Measurements from ENCODE around the gene MGRN1. TPM values are rescaled to one million over a fixed set of nuclear protein-coding genes. Genes with fewer than 3 reads are reported as not detected.

The MGRN1 gene
- total RNA-seq, 2 donors from 2014 or later, result 56.0 to 64.5 TPM

- TF ChIP-seq CTCF (IDR thresholded peaks at IDR 0.05), result no peak
- no peak overlapping the region for H3K27ac ChIP-seq
- ATAC-seq (ENCODE audit: insufficient number of reproducible peaks, low FRiP score, low read depth), result no peak
- no peaks in the 10 kb centered on the region for H3K9me3 ChIP-seq
- H3K4me3 ChIP-seq, result no peak overlapping the region
- H3K4me1 ChIP-seq (ENCODE audit: control insufficient read depth in 1 of 2, low read depth in 2 of 2), result no peaks in the 10 kb centered on the region
- DNase-seq (ENCODE audit: low spot score), result no peak
- no peaks in the 10 kb centered on the region for H3K27me3 ChIP-seq (replicated peaks; ENCODE audit: insufficient read depth)
- H3K36me3 ChIP-seq, result no peaks in the 10 kb centered on the region
These were observed 40.7 kb upstream of the MGRN1 start for GRCh38 chr16:4583906-4584305.

GRCh38 chr16:4586291-4586690, 38.3 kb upstream of the MGRN1 start:
- no peak for ATAC-seq (ENCODE audit: insufficient number of reproducible peaks, low FRiP score, low read depth)
- H3K9me3 ChIP-seq, result no peaks in the 10 kb centered on the region

GRCh38 chr16:4588386-4588785, 36.2 kb upstream of the MGRN1 start:
- Histone ChIP-seq H3K27ac (no peak overlapping the region), H3K27me3 (replicated peaks; ENCODE audit: insufficient read depth) (no peaks in the 10 kb centered on the region), H3K36me3 (no peaks in the 10 kb centered on the region), H3K4me1 (ENCODE audit: control insufficient read depth in 1 of 2, low read depth in 2 of 2) (no peaks in the 10 kb centered on the region), H3K4me3 (no peak overlapping the region), H3K9me3 (no peaks in the 10 kb centered on the region)
- TF ChIP-seq CTCF (IDR thresholded peaks at IDR 0.05), result no peak
- ATAC-seq (ENCODE audit: insufficient number of reproducible peaks, low FRiP score, low read depth) (no peak), DNase-seq (ENCODE audit: low spot score) (no peak)

More at GRCh38 chr16:4586291-4586690, 38.3 kb upstream of the MGRN1 start:
- no peaks in the 10 kb centered on the region for H3K27me3 ChIP-seq (replicated peaks; ENCODE audit: insufficient read depth)
- DNase-seq (ENCODE audit: low spot score), result no peak
- H3K4me3 ChIP-seq, result no peak overlapping the region
- H3K4me1 ChIP-seq (ENCODE audit: control insufficient read depth in 1 of 2, low read depth in 2 of 2), result no peaks in the 10 kb centered on the region
- no peak for TF ChIP-seq CTCF (IDR thresholded peaks at IDR 0.05)
- H3K27ac ChIP-seq, result no peak overlapping the region
- no peaks in the 10 kb centered on the region for H3K36me3 ChIP-seq

GRCh38 chr16:4588961-4589360, 35.7 kb upstream of the MGRN1 start:
- no peak for TF ChIP-seq CTCF (IDR thresholded peaks at IDR 0.05)
- no peak for ATAC-seq (ENCODE audit: insufficient number of reproducible peaks, low FRiP score, low read depth)
- H3K9me3 ChIP-seq, result no peaks in the 10 kb centered on the region
- DNase-seq (ENCODE audit: low spot score), result no peak
- no peak overlapping the region for H3K27ac ChIP-seq
- no peaks in the 10 kb centered on the region for H3K27me3 ChIP-seq (replicated peaks; ENCODE audit: insufficient read depth)
- no peaks in the 10 kb centered on the region for H3K4me1 ChIP-seq (ENCODE audit: control insufficient read depth in 1 of 2, low read depth in 2 of 2)
- H3K36me3 ChIP-seq, result no peaks in the 10 kb centered on the region
- no peak overlapping the region for H3K4me3 ChIP-seq

- Histone ChIP-seq H3K27me3 (replicated peaks; ENCODE audit: insufficient read depth) (no peaks in the 10 kb centered on the region), H3K4me1 (ENCODE audit: control insufficient read depth in 1 of 2, low read depth in 2 of 2) (no peaks in the 10 kb centered on the region), H3K27ac (no peak overlapping the region), H3K4me3 (no peak overlapping the region), H3K9me3 (no peaks in the 10 kb centered on the region), H3K36me3 (no peaks in the 10 kb centered on the region)
- TF ChIP-seq CTCF (IDR thresholded peaks at IDR 0.05), result no peak
- no peak for ATAC-seq (ENCODE audit: insufficient number of reproducible peaks, low FRiP score, low read depth)
- no peak for DNase-seq (ENCODE audit: low spot score)
These were observed 33.4 kb upstream of the MGRN1 start for GRCh38 chr16:4591191-4591590.

Data from thoracic aorta (tissue), 2 donors.